NCI-H524 (cell line): ENCODE results near the gene TRIM43B.
"Not testable (repeated sequence)": the region's sequence is repeated elsewhere in the genome, so short reads cannot be mapped to it uniquely, and the experiment has no call there.

Experiments
- DNase-seq, 2 experiments: peaks; one replicate each; lab custom pipeline; 2025; lab: John Stamatoyannopoulos, UW

TRIM43B gene

DNA sequence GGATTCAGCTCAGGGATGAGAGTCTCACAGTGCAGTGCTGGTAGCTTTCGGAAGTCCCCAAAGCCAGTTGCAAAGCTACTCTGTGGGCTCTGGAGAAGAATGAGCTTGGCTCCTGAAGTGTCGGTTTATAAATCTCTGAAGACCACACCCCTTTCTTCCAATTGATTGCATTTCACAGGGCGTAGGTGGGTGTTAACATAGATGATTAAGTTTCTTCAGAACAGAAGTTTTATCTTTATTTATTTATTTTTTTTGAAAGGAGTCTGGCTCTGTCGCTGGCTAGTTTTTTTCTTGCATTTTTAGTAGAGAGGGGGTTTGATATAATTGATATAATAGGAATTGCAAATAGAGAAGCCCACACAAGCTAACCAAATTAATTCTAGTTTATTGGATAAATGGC is at the start of gene TRIM43B:
Gene TRIM43B (minus strand): TSS at position 101 of the 400 bp plus-strand sequence. CDS start 2,040 bp downstream, outside the sequence.
- not testable (repeated sequence) for DNase-seq

GRCh38 chr2:95531254-95531771 is 46.8 kb upstream of the TRIM43B start:
- no peak for DNase-seq

- no peak for DNase-seq
Measured at GRCh38 chr2:95530734-95531133, 46.2 kb upstream of the TRIM43B start.

DNA sequence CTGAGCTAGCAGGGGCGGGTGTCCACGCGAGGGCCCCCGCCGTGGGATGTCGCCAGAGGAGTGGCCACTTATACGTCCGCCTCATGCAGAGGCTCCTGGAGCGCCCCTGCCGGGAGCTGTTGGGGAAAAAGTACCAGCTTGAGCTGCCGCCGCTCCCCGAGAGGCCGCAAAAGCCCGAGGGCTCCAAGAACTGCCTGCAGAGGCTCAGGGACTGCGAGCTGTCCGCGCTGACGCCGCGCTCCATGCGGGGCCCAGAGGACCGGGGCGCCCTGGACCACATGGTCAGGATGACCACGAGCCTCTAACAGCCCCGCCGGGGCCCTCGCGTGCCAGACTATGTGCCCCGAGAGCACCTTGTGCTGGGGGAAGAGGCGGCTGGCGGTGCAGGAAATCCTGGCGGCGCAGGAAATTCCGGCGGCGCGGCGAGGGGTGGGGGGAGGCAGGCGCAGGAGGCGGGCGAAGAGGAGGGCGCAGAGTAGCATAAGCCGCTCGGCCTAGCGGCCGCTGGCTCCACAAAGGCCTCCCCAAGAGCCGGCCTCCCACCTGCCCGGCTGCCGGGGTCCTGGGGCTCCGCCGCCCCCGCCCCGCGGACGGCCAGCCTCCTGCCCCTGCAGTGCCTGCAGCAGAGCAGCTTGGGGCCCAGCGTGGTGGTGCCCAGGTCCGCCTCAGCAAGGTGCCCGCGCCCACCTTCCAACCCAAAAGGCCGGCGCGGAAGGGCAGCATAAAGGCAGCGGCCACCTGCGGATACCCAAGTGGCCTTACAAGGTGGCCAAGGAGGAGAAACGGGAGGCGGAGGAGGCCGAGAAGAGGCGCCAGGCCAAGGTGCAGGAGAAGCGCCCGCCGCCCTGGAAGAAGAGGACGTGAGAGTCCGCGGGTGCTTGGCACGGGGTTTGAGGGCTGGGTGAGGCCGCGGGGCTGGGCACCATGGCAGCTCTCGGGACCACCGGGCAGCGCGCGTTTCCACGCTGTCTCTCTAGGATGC is 42.1 kb upstream of the TRIM43B start:
- DNase-seq, result peak; percentile 56 to 77

DNA sequence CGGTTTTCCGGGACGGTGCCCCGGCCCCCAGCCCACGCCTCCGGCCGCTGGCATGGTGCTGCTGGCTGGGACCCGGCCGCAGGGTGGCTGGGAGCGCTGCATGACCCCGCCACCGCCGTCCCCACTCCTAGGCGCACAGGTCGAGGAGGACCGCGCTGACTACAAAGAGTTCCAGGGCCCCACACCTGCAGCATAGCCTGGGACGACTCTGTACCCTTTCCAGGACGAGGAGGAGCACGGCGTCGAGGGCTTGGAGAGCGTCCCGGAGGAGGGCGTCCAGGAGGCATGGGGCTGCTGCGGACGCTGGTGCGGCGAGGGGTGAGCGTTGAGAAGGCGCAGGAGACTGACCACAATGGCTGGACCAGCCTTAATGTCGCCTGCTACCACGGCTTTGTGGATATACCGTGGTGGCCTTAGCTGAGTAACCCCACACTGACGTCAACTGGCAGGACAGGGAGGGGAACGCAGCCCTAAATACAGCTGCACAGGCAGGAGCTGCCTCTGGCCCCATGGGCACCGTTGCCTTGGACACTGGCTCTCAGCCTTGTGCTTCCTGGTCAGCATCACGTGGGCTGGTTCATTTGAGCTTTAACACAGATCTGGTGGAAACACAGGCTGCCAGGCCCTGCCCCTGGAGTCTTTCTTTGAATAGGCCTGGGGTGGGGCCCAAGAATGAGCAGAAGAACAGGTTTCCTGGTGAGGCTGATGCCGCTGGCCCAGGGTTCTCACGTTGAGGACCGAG is 40.9 kb upstream of the TRIM43B start:
- DNase-seq, result no peak

DNA sequence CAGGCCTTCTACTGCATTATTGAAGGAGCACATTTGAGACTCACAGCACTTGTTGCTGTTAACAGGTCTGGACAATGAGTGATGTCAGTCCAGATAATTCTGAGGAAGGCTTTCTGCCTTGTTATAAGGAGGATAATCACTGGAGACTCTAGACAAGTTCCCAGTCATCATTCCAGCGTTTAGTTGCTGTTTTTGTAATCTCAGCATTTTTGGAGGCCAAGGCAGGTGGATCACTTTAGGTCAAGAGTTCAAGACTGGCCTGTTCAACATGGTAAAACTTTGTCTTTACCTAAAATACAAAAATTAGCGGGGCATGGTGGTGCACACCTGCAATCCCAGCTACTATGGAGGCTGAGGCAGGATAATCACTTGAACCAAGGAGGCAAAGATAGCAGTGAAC is 39.6 kb upstream of the TRIM43B start:
- no peak for DNase-seq

DNA sequence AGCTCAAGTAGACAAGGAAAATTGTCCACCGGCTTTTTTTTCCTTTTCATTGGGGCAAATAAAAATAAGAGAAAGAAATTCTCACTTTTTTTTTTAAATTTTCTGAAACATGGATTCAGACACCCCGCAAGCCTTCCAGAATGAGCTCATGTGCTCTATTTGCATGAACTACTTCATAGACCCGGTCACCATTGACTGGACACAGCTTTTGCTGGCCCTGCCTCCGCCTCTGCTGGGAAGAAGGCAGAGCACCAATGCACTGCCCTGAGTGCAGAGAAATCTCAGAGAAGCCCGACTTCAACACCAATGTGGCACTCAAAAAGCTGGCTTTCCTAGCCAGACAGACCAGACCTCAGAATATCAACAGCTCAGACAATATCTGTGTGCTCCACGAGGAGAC is 30.2 kb upstream of the TRIM43B start:
- DNase-seq, result no peak

DNA sequence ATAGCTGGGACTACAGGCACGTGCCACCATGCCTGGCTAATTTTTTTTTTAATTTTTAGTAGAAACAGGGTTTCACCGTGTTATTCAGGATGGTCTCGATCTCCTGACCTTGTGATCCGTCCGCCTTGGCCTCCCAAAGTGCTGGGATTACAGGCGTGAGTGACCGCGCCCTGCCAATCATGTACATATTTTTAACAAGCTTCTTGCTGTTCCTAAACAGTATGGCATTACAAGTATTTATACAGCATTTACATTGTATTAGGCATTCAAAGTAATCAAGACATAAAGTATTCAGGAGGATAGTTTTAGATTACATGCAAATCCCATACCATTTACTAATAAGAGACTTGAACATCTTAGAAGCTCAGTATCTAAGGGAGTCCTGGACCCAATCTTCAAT is 29.7 kb upstream of the TRIM43B start:
- not testable (repeated sequence) for DNase-seq

GRCh38 chr2:95509408-95509807 is 24.9 kb upstream of the TRIM43B start:
- DNase-seq, result no peak

DNA sequence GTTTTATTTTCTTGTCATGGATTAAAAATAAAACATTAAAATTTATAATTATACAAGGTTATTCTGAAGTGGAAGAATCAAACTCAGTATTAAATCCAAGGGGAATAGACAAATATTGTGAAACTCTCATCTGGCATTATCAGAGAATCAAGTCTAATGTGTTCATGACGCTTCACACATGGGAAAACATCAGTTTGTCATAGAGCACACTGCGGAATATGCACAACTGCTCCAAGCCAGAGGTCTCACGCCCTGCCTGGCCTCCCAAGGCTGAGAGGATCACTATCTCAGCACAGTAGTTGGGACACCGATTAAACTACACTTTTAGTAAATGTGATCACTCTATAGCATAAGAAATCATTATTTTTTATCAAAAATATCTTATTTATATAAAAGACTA is 20.7 kb upstream of the TRIM43B start:
- DNase-seq, result no peak

DNA sequence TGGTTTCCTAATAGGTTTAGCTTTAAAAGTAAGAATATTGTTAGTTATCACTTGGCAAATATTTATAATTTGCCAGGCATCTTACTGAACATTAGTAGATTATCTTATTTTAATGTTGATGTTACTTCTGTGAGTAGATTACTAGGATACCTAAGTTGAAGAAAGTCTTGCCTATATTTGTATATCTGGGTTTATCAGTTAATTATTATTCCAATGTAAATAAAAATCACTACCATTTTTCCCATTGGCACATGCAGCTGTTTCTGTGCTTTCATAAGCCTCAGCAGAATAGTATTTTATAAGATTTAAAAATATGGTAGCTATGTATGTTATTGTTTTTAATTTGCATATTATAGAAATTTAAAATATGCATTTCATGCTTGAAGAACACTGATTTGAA is 16.3 kb upstream of the TRIM43B start:
- DNase-seq, result no peak

GRCh38 chr2:95492076-95492475 is 7.5 kb upstream of the TRIM43B start:
- not testable (repeated sequence) for DNase-seq

- not testable (repeated sequence) for DNase-seq
Measured at GRCh38 chr2:95475025-95475424, 9.5 kb downstream of the TRIM43B start.

DNA sequence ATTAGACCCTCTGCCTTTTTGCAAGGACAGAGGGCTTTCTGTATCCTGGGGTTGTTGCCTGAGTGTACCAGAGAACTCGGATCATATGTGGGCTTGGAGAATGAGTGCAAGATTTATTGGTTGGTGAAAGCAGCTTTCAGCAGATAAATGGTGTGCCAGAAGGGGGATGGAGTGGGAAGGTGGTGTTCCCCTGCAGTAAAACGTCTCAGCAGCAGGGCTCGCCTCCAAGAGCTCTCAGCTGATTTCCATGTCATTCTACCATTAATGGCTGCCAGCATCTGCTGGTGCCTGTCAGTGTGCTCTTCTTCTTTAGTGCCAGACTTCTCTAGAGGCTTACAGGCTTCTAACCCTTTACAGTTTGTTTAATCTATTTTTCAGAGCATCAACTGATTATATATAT is 16.6 kb downstream of the TRIM43B start:
- not testable (repeated sequence) for DNase-seq

GRCh38 chr2:95466572-95466971 is 18.0 kb downstream of the TRIM43B start:
- not testable (repeated sequence) for DNase-seq

DNA sequence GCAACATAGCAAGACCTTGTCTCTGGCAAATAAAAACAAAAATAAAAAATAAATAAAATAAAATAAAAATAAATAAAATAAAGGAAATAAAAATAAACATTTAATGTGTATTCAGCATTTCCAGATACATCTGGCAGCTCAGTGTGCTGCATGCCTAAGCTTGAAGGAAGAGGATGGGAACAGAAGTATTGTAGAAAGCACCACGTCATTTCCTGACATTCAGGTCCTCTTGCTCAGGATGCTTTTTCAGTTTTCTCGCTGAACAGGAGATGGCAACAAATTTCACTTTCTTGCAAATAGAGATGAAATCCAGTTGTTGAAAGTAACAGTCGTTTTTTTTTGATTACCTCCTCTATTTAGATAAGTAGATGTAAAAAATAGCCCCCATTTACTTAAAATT is 21.3 kb downstream of the TRIM43B start:
- DNase-seq, result not testable (repeated sequence)

GRCh38 chr2:95445317-95445716 is 39.2 kb downstream of the TRIM43B start:
- DNase-seq, result not testable (repeated sequence)

- DNase-seq, result not testable (repeated sequence)
Measured at GRCh38 chr2:95442474-95443099, 42.0 kb downstream of the TRIM43B start.

- not testable (repeated sequence) for DNase-seq
Measured at GRCh38 chr2:95435872-95436209, 48.7 kb downstream of the TRIM43B start.

- not testable (repeated sequence) for DNase-seq
Measured at GRCh38 chr2:95435162-95435871, 49.2 kb downstream of the TRIM43B start.

- DNase-seq, result not testable (repeated sequence)
Measured at GRCh38 chr2:95434507-95435076, 50.0 kb downstream of the TRIM43B start.
